GM08714 (cell line): Measurements from ENCODE around the gene TDRD10.
"Not testable (repeated sequence)": the region's sequence is repeated elsewhere in the genome, so short reads cannot be mapped to it uniquely, and the experiment has no call there.

Experiments used
- H3K4me3 ChIP-seq: fragments of 200-500 bp; sonication (Bioruptor generic); 2 replicates; pipeline ENCODE4 v1.5.1; 2014; ENCODE audit warnings: mild to moderate bottlenecking, low read length, inconsistent platforms
- ZNF274 ChIP-seq: IDR thresholded peaks from 2 replicates; pipeline ENCODE4 v1.6.1; 2012; ENCODE audit warnings: mild to moderate bottlenecking, low read depth, low read length

The TDRD10 gene

DNA sequence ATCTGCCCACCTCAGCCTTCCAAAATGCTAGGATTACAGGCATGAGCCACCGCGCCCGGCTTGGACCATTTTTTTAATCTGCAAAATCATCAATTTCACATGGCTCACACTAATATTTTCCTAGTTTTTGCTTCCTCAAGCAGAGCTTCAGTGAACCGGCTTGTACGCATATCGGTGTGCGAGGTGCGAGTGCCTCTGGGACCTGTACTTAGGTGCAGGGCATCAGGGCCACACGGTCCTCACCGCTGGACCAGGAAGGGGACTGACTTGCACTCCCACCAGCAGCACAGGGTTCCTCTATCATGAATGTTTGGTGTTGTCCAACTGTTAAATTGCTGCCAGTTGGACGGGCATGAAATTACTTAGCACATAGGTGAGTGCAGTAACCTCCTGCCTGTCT, 15.6 kb downstream of the TDRD10 start:
- TF ChIP-seq ZNF274: no peak
- no peak overlapping the region for H3K4me3 ChIP-seq

DNA sequence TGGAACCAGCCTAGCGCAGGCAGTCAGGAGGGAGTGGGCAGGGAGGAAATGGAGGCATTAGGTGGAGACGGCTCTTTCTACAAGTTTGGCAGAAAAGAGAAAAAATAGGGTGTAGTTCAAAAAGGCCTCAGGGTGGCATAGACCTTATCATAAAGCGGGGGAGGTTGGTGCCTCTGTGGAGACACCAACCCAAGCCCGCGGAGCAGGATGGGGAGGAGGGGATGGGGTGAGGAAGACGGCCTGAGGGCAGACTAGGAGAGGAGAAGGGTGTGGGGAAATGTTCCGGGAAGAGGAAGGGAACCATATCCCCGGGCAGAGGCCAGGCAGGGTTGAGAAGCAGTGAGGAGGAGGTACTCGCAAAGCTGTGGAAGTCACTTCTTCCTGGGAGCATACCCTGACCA, 17.6 kb downstream of the TDRD10 start:
- no peak for TF ChIP-seq ZNF274
- H3K4me3 ChIP-seq: no peak overlapping the region

DNA sequence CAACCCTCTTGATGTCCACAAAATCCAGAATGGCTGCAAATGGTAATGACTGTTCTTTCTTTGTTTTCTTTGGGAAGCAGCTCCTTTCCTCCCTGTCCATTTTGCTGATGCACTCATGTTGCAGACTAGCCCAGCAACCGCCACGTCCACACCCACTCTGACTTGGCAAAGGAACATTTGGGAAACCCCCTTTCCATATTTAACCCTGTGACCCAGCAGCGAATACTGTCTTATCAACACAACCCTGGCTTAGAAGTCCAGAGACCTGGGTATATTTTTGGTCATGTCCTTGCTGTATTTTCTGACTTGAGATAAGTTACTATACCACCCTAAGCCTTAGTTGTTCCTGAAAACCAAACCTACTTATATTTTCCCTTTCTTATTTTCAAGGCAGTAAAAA, 18.3 kb downstream of the TDRD10 start:
- no peak overlapping the region for H3K4me3 ChIP-seq
- no peak for TF ChIP-seq ZNF274

DNA sequence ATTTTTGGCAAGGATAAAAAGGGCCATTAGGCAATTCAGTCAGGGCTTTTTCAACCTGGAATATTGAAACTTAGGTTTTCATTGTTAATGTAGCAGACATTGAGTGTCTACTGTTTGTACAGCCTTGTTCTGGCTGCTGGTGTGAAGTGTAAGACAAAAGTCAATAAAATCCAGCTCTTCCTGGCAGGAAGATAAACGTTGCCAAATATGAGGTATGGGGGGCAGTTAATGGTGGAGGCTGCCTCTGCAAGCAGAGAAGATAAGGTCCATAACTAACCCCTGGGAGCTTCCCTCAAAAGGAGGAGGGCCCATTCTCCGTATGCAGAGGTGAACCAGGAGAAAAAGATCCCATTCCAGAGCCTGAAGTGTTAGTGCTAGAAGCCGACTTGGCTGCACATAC, 19.7 kb downstream of the TDRD10 start:
- H3K4me3 ChIP-seq: no peak overlapping the region
- no peak for TF ChIP-seq ZNF274

DNA sequence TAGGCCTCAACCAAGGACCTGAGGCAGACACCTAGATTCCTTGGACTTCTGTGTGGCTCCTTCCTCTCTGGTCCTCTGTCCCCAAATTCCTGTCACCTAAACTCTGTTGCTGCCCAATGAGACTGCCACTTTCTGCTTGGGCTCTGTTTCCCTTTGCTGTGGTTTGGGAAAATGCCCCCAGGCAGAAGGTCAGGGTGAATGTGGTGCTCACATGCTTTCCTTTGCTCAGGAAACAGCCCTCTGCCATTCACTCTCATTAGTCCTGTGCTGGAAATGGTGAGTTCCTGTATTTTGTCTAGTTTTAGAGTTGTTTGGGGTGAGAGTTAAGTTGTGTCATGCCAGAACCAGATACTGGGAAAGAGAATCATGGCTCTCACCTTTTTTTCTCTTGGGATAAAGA, 22.9 kb downstream of the TDRD10 start:
- H3K4me3 ChIP-seq: no peak overlapping the region
- no peak for TF ChIP-seq ZNF274

DNA sequence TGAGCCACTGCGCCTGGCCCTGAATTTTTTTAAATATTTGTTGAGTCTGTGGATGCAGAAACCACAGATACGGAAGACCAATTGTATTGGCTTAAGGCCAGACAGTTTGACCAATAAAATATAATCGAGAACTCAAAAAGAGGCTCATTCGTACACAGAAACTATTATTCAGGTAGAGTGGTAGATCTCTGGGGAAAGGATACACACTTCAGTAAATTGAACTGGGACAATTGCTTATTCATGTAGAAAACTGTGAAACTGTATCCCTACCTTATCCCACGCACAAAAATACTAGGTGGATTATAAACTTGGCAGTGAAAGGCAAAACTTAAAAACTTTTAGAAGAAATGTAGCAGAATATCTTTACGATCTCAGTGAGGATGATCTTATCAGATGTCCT, 25.2 kb downstream of the TDRD10 start:
- TF ChIP-seq ZNF274: no peak
- no peak overlapping the region for H3K4me3 ChIP-seq

DNA sequence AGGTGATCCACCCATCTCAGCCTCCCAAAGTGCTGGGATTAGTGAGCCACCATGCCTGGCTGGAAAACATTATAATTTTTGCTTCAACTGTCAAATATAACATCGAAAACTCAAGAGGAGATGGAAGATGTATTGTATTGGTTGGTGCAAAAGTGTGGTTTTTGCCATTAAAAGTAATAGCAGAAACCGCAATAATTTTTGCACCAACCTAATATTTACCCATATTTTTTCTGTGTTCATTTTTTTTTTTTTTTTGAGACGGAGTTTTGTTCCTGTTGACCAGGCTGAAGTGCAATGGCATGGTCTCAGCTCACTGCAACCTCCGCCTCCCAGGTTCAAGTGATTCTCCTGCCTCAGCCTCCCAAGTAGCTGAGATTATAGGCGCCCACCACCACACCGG, 27.3 kb downstream of the TDRD10 start:
- H3K4me3 ChIP-seq: no peak overlapping the region
- no peak for TF ChIP-seq ZNF274

DNA sequence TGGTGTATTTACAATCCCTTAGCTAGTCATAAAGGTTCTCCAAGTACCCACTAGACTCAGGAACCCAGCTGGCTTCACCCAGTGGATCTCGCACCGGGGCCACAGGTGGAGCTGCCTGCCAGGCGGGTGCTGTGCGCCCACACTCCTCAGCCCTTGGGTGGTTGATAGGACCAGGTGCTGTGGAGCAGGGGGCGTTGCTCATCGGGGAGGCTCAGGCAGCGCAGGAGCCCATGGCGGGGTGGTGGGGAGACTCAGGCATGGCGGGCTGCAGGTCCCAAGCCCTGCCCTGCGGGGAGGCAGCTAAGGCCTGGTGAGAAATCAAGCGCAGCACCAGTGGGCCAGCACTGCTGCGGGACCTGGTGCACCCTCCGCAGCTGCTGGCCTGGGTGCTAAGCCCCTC, 29.9 kb downstream of the TDRD10 start:
- H3K4me3 ChIP-seq: not testable (repeated sequence)

DNA sequence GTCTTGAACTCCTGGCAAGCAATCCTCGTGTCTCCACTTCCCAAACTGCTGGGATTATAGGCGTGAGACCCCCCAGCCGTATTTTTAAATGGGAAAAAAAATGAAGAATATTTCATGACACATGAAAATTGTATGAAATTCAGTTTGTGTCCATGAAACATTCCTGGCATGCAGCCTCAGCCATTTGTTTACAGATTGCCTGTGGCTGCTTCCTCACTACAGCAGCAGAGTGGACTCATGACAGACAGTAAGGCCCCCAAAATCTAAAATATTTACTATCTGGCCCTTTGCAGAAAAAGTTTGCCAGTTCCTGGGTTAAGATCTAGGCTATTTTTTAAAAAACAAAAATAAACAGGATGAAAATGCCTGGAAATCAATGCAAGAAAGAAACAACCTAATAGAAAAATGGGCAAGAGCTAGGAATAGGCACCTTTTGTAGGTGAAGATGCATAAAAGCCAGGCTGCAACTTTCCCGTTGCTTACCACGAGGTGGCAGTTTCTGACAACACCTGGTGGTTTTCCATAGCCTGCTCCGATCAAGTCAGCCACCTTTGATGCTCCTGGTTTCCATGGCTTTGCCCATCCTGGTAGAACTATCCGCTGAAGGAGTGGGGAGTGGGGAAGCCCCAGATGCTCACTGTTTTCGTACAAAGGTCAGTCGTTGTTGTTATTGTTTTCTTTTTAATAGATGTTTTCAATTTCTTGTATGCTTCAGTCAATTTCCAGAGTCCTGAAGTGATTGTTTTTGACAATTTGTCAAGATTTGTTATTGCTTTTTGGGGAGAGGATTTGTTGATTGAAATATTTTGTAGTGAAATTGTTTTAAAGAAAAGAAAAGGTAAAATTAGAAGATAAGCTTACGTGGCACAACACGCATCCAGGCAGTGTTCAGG, 32.2 kb downstream of the TDRD10 start:
- no peak for TF ChIP-seq ZNF274
- H3K4me3 ChIP-seq: no peak overlapping the region

DNA sequence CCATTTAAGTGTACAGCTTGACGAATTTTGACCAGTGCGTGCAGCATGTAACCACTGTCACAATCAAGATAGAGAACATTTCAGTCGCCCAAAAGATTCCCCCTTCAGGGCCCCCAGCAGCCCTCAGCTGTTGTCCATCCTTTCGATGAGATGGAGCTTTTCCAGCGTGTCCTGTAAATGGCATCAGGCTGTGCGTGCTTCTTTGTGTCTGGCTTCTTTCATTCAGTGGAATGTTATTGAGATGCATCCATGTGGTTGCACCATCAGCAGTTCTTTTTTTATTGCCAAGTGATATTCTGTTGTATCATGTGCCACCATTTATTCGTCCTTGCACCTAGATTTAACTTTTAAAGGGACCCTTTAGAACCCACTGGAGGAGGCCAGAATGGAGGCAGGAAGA, 34.6 kb downstream of the TDRD10 start:
- no peak for TF ChIP-seq ZNF274
- H3K4me3 ChIP-seq: no peak overlapping the region

DNA sequence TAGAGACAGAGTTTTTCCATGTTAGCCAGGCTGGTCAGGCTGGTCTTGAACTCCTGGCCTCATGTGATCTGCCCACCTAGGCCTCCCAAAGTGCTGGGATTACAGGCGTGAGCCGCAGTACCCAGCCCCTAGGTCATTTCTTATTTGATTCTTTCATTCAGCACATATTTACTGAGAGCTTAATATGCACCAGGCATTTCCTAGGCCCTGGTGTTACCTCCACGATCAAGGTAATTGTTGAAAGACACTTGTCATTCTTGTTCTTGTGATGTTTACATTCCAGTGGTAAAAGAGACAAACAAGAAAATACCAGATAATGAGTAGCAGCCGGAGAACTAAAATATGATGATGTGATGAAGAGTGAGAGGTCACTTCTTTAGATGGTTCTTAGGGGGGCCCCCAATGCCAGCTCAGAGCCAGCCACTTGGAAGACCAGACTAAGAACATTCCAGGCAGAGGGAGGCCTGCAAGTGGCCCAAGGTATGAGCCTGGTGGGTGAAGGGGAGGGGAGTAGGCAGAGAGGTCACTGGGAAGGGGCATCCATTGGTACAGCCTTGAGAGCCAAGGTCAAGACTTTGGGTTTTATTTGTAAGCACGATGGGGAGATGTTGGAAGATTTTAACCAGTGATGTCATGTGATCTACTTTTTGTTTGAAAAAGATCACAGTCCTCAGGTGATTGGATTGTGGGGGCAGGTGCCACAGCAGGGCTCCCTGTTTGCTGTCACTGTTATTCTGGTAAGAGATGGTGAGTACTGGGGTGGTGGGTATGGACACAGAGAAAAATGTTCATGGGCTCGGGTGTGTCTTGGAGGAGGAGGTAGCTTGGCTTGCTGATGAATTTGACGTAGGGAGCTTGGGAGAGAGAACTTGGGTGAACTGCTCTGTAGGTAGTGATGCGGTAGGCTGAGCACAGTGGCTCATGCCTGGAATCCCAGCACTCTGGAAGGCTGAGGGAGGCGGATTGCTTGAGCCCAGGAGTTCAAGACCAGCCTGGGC, 37.8 kb downstream of the TDRD10 start:
- no peak overlapping the region for H3K4me3 ChIP-seq
- TF ChIP-seq ZNF274: no peak

DNA sequence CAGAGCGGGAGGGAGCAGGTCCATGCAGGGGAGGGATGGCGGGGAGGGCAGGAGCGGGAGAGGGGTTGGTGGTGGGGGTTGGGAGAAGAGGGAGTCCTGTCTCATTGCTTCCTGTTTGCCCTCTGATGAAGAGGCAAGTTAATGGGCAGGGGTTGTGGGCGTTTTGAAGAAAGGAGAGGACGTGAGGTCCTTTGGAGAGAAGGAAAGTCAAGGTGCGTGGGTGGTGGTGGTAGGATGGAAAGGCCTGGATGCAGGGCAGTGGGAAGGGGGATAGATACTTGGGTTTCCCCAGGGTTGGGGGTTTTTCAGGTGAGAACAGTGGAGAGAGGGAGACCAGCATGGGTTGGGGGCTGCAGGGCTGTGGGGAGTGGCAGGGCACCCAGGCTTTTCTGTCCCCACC, 39.2 kb downstream of the TDRD10 start:
- TF ChIP-seq ZNF274: no peak

DNA sequence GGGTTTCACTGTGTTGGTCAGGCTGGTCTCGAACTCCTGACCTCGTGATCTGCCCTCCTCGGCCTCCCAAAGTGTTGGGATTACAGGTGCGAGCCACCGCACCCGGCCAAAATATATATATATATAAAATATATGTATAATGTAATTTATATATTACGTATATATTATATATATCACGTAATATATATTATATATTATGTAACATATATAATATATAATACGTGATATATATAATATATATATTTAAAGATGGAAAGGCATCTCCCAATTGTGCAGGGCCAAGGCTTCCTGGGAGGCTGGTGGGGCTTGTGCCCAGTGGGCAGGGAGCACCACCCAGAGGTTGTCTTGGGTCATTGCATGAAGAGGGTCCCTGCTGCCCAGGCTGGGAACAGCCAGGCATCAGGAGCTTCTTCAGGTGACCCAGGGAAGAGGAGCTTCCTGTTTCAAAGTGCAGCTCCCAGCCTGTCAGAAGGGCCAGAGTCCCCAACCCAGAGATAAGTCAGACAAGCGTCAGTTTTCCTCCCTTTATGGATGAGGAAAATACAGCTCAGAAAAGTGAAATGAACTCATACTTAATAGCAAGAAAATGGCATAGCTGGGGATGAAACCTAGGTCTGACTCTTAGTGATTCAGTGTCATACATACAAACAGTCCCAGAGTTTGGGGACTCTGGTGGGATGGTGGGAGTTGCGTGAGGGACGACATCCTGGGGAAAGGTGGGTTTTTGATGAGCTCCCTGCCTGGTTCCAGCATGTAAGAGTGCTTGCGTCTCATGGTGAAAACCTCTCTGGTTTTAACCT, 44.4 kb downstream of the TDRD10 start:
- no peak overlapping the region for H3K4me3 ChIP-seq
- no peak for TF ChIP-seq ZNF274

More for the DNA sequence above, 39.2 kb downstream of the TDRD10 start:
- no peak overlapping the region for H3K4me3 ChIP-seq

DNA sequence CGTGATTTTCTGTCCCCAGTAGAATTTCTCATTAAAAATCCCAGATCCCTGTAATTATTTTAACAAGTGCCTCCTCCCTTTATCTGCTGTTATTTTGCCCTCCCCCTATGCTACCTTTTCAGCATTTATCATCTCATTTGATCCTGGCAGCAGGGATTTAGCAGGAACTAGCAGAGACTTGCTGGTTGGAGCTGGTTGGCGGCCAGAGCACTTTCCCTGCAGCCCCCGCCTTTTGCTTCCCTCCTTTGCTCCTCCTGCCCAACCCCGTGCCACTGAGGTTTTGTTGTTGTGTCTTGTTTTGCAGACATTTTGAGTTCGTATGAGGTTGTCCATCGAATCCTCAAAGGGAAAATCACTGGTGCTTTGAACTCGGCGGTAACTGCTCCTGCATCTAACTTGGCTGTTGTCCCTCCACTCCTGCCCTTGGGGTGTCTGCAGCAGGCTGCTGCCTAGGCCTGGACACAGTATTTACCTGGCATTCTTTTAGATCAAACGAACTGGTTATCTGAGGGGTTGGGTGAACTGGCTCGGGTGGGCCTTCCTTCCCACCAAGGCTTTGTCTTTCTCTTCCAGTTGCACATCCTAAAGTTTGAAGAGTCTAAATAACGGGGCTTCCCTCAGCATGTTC, 45.2 kb downstream of the TDRD10 start:
- no peak for TF ChIP-seq ZNF274
- no peak overlapping the region for H3K4me3 ChIP-seq

DNA sequence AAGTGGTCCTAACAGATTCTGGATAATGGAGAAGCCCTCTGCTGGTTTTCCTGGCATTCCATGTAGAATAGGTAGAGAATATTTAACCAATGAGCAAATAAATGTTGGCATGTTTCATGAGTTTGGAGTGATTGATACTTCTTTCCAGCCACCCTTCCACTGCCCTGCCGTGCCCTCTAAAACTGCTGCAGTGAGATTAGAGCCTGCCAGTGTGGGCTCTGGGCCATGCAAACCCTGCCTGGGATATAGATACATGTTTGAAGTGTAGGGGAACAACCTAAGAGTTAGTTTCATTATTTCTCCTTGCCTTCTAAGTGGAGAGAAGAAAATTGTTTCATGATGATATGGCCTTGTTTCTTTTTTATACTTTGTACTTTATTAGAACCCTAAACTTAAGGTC, 46.0 kb downstream of the TDRD10 start:
- no peak overlapping the region for H3K4me3 ChIP-seq
- TF ChIP-seq ZNF274: no peak
